KMS-11 (cell line): ENCODE data around the gene SCYGR2.
"Not testable (repeated sequence)": the region's sequence is repeated elsewhere in the genome, so short reads cannot be mapped to it uniquely, and the experiment has no call there.

Source experiments
- H2AFZ ChIP-seq: fragments of 200-600 bp; sonication (generic); 2 replicates; pipeline ENCODE4 v1.6.1; 2016; ENCODE audit warnings: antibody characterized with exemption, mixed run types, low read depth
- H3K27ac ChIP-seq: fragments of 200-600 bp; sonication (generic); 2 replicates; pipeline ENCODE4 v1.6.1; 2016; ENCODE audit warnings: mild to moderate bottlenecking, mixed run types
- H3K27me3 ChIP-seq: fragments of 200-600 bp; sonication (generic); 2 replicates; pipeline ENCODE4 v1.6.1; 2017; ENCODE audit warnings: mild to moderate bottlenecking, low read depth, mixed run types, moderate library complexity; ENCODE audit not compliant: insufficient read depth
- H3K36me3 ChIP-seq: fragments of 200-600 bp; sonication (generic); 2 replicates; pipeline ENCODE4 v1.6.1; 2017; ENCODE audit warnings: mild to moderate bottlenecking, mixed run types; ENCODE audit not compliant: insufficient read depth
- H3K4me1 ChIP-seq: fragments of 200-600 bp; sonication (generic); 2 replicates; pipeline ENCODE4 v1.6.1; 2016; ENCODE audit warnings: mild to moderate bottlenecking, low read depth, mixed run types; ENCODE audit not compliant: poor library complexity, severe bottlenecking
- H3K4me2 ChIP-seq: fragments of 200-600 bp; sonication (generic); 2 replicates; pipeline ENCODE4 v1.7.0; 2016; ENCODE audit warnings: mild to moderate bottlenecking, mixed run types
- H3K4me3 ChIP-seq: fragments of 200-600 bp; sonication (generic); IDR thresholded peaks from 2 replicates; pipeline ENCODE4 v1.6.1; 2017; ENCODE audit warnings: low read depth, low read length, mixed read lengths; ENCODE audit not compliant: insufficient read depth
- H3K79me2 ChIP-seq: fragments of 200-600 bp; sonication (generic); 2 replicates; pipeline ENCODE4 v1.6.1; 2016; ENCODE audit warnings: low read depth, mixed run types; ENCODE audit not compliant: insufficient read depth
- H3K9ac ChIP-seq: fragments of 200-600 bp; sonication (generic); 2 replicates; pipeline ENCODE4 v1.6.1; 2016; ENCODE audit warnings: mild to moderate bottlenecking, mixed run types
- H4K20me1 ChIP-seq: fragments of 200-600 bp; sonication (generic); 2 replicates; pipeline ENCODE4 v1.6.1; 2016; ENCODE audit warnings: mild to moderate bottlenecking, mixed run types; ENCODE audit not compliant: insufficient read depth
- CTCF ChIP-seq: fragments of 200-600 bp; sonication (generic); conservative IDR thresholded peaks from 2 replicates; pipeline ENCODE4 v1.6.1; 2017; ENCODE audit warnings: low read depth, mild to moderate bottlenecking, antibody characterized with exemption, low read length, moderate library complexity, mixed read lengths

SCYGR2 gene, protein sequence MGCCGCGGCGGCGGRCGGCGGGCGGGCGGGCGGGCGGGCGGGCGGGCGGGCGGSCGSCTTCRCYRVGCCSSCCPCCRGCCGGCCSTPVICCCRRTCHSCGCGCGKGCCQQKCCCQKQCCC

GRCh38 chr2:227598835-227599503 is at the start of gene SCYGR2:
Gene SCYGR2 (plus strand): TSS chr2:227598893. CDS start chr2:227598893, 0 bp downstream.
- not testable (repeated sequence) for H3K4me3 ChIP-seq, H3K27me3 ChIP-seq, H3K79me2 ChIP-seq, H3K9ac ChIP-seq, H3K4me1 ChIP-seq, H3K27ac ChIP-seq, H4K20me1 ChIP-seq, H2AFZ ChIP-seq, H3K36me3 ChIP-seq, H3K4me2 ChIP-seq

DNA sequence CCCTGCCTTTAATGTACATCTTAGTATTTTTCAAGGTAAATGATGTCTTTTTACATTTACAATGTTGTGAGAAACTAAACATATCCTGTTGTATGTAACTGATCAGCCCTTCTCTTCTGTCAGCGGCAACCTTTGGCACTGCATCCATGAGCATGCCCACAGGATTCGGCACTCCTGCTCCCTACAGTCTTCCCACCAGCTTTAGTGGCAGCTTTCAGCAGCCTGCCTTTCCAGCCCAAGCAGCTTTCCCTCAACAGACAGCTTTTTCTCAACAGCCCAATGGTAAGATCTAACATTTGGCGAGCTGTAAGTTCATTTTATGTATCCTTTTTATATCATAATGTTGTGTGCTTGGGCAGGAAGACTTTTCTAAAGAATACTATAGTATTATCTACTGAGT is 46.9 kb upstream of the SCYGR2 start:
- Histone ChIP-seq H2AFZ (no peak overlapping the region), H3K27me3 (no peaks in the 10 kb centered on the region), H3K4me1 (no peaks in the 10 kb centered on the region), H3K4me3 (no peak overlapping the region), H3K9ac (no peak overlapping the region), H3K4me2 (no peak overlapping the region), H3K79me2 (no peaks in the 10 kb centered on the region), H4K20me1 (no peaks in the 10 kb centered on the region), H3K36me3 (no peaks in the 10 kb centered on the region), H3K27ac (no peak overlapping the region)
- TF ChIP-seq CTCF: no peak

GRCh38 chr2:227562581-227562980 is 36.1 kb upstream of the SCYGR2 start:
- Histone ChIP-seq H3K4me1 (no peaks in the 10 kb centered on the region), H3K4me2 (no peak overlapping the region), H3K79me2 (no peaks in the 10 kb centered on the region), H3K4me3 (no peak overlapping the region), H3K27ac (no peak overlapping the region), H3K27me3 (no peaks in the 10 kb centered on the region), H2AFZ (no peak overlapping the region), H3K36me3 (no peaks in the 10 kb centered on the region), H3K9ac (no peak overlapping the region), H4K20me1 (no peaks in the 10 kb centered on the region)
- TF ChIP-seq CTCF: no peak

GRCh38 chr2:227565080-227565479 is 33.6 kb upstream of the SCYGR2 start:
- Histone ChIP-seq H4K20me1 (no peaks in the 10 kb centered on the region), H3K79me2 (no peaks in the 10 kb centered on the region), H3K4me2 (no peak overlapping the region), H2AFZ (no peak overlapping the region), H3K4me1 (no peaks in the 10 kb centered on the region), H3K27me3 (no peaks in the 10 kb centered on the region), H3K4me3 (no peak overlapping the region), H3K36me3 (no peaks in the 10 kb centered on the region), H3K9ac (no peak overlapping the region), H3K27ac (no peak overlapping the region)
- TF ChIP-seq CTCF: no peak

DNA sequence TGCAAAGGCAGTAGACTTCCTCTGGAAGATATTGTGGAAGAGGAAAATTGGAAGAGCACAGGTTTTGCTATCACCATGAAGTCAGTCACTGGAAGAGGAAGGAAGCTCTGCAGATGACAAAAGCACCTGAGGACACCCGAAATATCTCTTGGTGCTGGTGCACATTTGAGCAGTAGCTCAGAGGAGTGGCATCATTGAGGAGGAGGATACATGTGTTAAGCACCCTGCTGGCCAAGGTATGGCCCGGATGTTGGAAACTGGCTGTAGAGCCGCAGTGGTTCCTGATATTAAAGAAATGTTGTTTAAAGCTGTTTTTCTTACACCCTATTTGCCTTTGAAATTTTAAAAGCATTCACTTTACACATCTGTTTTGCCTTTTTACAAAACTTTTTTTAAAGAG is 32.7 kb upstream of the SCYGR2 start:
- H3K79me2 ChIP-seq: no peaks in the 10 kb centered on the region

More for the DNA sequence above, 32.7 kb upstream of the SCYGR2 start:
- Histone ChIP-seq H4K20me1 (no peaks in the 10 kb centered on the region), H3K9ac (no peak overlapping the region), H3K27me3 (no peaks in the 10 kb centered on the region), H3K4me2 (no peak overlapping the region), H3K36me3 (no peaks in the 10 kb centered on the region), H3K4me1 (no peaks in the 10 kb centered on the region), H3K27ac (no peak overlapping the region), H2AFZ (no peak overlapping the region), H3K4me3 (no peak overlapping the region)
- TF ChIP-seq CTCF: no peak
